Gastrocnemius medialis (tissue), 4 donors: Measurements from ENCODE around the gene RIPOR3.

Experiments
- POLR2A ChIP-seq, 2 donors: fragments of 450-650 bp; IDR thresholded peaks; one replicate each; pipeline ENCODE4 v1.6.1; 2017; ENCODE audit warnings: antibody characterized with exemption in 2 of 2, mild to moderate bottlenecking in 2 of 2, moderate library complexity in 2 of 2
- TF ChIP-seq, protein P1 (sequence below), 5 experiments: fragments of 450-650 bp in 3 of 5; fragments of 200-600 bp in 2 of 5; sonication (generic) in 2 of 5; IDR thresholded peaks in 4 of 5; conservative IDR thresholded peaks in 1 of 5; 1 replicate in 4 of 5; 2 replicates in 1 of 5; pipeline ENCODE4 v1.5.1; 2016 to 2019; ENCODE audit warnings: antibody characterized with exemption in 5 of 5, mild to moderate bottlenecking in 3 of 5, moderate library complexity in 3 of 5

GRCh38 chr20:50711113-50711825 is 19.9 kb upstream of the RIPOR3 start:
- TF ChIP-seq POLR2A (IDR thresholded peaks at IDR 0.05) = no peak
- TF ChIP-seq, protein P1, sequence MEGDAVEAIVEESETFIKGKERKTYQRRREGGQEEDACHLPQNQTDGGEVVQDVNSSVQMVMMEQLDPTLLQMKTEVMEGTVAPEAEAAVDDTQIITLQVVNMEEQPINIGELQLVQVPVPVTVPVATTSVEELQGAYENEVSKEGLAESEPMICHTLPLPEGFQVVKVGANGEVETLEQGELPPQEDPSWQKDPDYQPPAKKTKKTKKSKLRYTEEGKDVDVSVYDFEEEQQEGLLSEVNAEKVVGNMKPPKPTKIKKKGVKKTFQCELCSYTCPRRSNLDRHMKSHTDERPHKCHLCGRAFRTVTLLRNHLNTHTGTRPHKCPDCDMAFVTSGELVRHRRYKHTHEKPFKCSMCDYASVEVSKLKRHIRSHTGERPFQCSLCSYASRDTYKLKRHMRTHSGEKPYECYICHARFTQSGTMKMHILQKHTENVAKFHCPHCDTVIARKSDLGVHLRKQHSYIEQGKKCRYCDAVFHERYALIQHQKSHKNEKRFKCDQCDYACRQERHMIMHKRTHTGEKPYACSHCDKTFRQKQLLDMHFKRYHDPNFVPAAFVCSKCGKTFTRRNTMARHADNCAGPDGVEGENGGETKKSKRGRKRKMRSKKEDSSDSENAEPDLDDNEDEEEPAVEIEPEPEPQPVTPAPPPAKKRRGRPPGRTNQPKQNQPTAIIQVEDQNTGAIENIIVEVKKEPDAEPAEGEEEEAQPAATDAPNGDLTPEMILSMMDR (IDR thresholded peaks at IDR 0.05 in 4 of 5, conservative IDR thresholded peaks at IDR 0.05 in 1 of 5) = no peak
